Endothelial cell of umbilical vein (primary cell): ENCODE results near the gene PCYT1B. TPM values are rescaled to one million over a fixed set of nuclear protein-coding genes. Genes with fewer than 3 reads are reported as not detected.
A peak's percentile ranks its signal among the peaks of the same experiment; 100 is the strongest.

Source experiments
- BruUV-seq: library from RNA; stranded (reverse); fragments of 400-500 nt; replicated peaks from 2 replicates; lab custom pipeline; 2021; lab: Mats Ljungman, UMichigan
- CTCF ChIA-PET: fragments of 300-600, 350-600 bp; sonication (Branson Sonifier 250); formaldehyde crosslinking; loops from one replicate; lab custom pipeline; 2021; ENCODE audit warnings: antibody characterized with exemption, inconsistent platforms; lab: Charles Lee
- POLR2A ChIA-PET: fragments of 300-600, 350-600 bp; sonication (Branson Sonifier 250); formaldehyde crosslinking; loops from one replicate; lab custom pipeline; 2021; ENCODE audit warnings: antibody characterized with exemption, inconsistent platforms; lab: Charles Lee
- DNase-seq: peaks from one replicate; pipeline ENCODE4 v3.0.0-alpha.2; 2011; ENCODE audit warnings: low read depth, low spot score
- FAIRE-seq: peaks from 2 replicates; lab custom pipeline; 2011; peaks lifted over from hg19 to GRCh38; lab: Jason Lieb, UNC
- H2AFZ ChIP-seq: 2 replicates; pipeline ENCODE4 v1.6.0; 2012; ENCODE audit warnings: low read depth, low read length, control low read depth, inconsistent platforms
- H3K27ac ChIP-seq: 2 replicates; pipeline ENCODE4 v1.5.1; 2011; ENCODE audit warnings: low read depth, mild to moderate bottlenecking, control low read depth, low read length, moderate library complexity; ENCODE audit not compliant: insufficient read depth
- H3K27me3 ChIP-seq, 2 experiments: 2 replicates each; pipeline versions ENCODE4 v1.6.0 to v1.6.1; 2011; ENCODE audit warnings: low read length in 2 of 2, mixed read lengths in 1 of 2; ENCODE audit not compliant: control insufficient read depth in 2 of 2, insufficient read depth in 2 of 2
- H3K36me3 ChIP-seq, 2 experiments: 2 replicates in 1 of 2; 3 replicates in 1 of 2; pipeline ENCODE4 v1.5.1; 2011; ENCODE audit warnings: low read length in 2 of 2, mild to moderate bottlenecking in 1 of 2, moderate library complexity in 1 of 2; ENCODE audit not compliant: control insufficient read depth in 2 of 2, insufficient read depth in 2 of 2; ENCODE audit errors: extremely low read depth in 1 of 2
- H3K4me1 ChIP-seq: 3 replicates; pipeline ENCODE4 v1.5.1; 2011; ENCODE audit warnings: mild to moderate bottlenecking, low read length; ENCODE audit not compliant: control insufficient read depth, insufficient read depth; ENCODE audit errors: extremely low read depth
- H3K4me2 ChIP-seq: 2 replicates; pipeline ENCODE4 v1.6.1; 2011; ENCODE audit warnings: low read length, control low read depth, mixed read lengths; ENCODE audit not compliant: insufficient read depth
- H3K4me3 ChIP-seq, 3 experiments: fragments of 200-600 bp in 1 of 3; sonication (generic), shearing (Covaris generic) in 1 of 3; replicated peaks in 1 of 3; 2 replicates each; pipeline ENCODE4 v1.5.1; 2011 to 2016; ENCODE audit warnings: control low read depth in 3 of 3, low read length in 3 of 3, mild to moderate bottlenecking in 2 of 3, inconsistent platforms in 1 of 3, low read depth in 1 of 3, moderate library complexity in 1 of 3; ENCODE audit not compliant: insufficient read depth in 1 of 3
- H3K79me2 ChIP-seq: 2 replicates; pipeline ENCODE4 v1.6.0; 2012; ENCODE audit warnings: low read length, inconsistent platforms; ENCODE audit not compliant: control insufficient read depth, insufficient read depth
- H3K9ac ChIP-seq: replicated peaks from 2 replicates; pipeline ENCODE3; 2011; ENCODE audit warnings: low read length, control low read depth; ENCODE audit not compliant: insufficient read depth; ENCODE audit errors: extremely low read depth
- H3K9me1 ChIP-seq: replicated peaks from 3 replicates; pipeline ENCODE4 v1.6.0; 2011; ENCODE audit warnings: mild to moderate bottlenecking, low read length; ENCODE audit not compliant: control insufficient read depth, insufficient read depth; ENCODE audit errors: extremely low read depth
- H3K9me3 ChIP-seq: replicated peaks from 2 replicates; pipeline ENCODE4 v1.5.1; 2012; ENCODE audit warnings: low read length, inconsistent platforms; ENCODE audit not compliant: control insufficient read depth, insufficient read depth
- H4K20me1 ChIP-seq: replicated peaks from 2 replicates; pipeline ENCODE3; 2011; ENCODE audit warnings: mild to moderate bottlenecking, low read length; ENCODE audit not compliant: control insufficient read depth, insufficient read depth; ENCODE audit errors: extremely low read depth
- EZH2 ChIP-seq: IDR thresholded peaks from 2 replicates; pipeline ENCODE4 v1.6.1; 2012; ENCODE audit warnings: borderline replicate concordance, low read depth, mild to moderate bottlenecking, moderate library complexity, low read length, inconsistent platforms; ENCODE audit not compliant: severe bottlenecking
- FOS ChIP-seq: IDR thresholded peaks from 2 replicates; pipeline ENCODE4 v1.6.1; 2011; ENCODE audit warnings: mild to moderate bottlenecking, low read length, moderate library complexity, borderline replicate concordance; ENCODE audit not compliant: insufficient read depth
- GATA2 ChIP-seq: IDR thresholded peaks from 2 replicates; pipeline ENCODE4 v1.7.0; 2011; ENCODE audit warnings: low read depth, mild to moderate bottlenecking, moderate library complexity, mixed read lengths, low read length; ENCODE audit not compliant: insufficient read length, insufficient read depth
- JUN ChIP-seq: IDR thresholded peaks from 2 replicates; pipeline ENCODE4 v1.6.1; 2011; ENCODE audit warnings: borderline replicate concordance, low read depth; ENCODE audit not compliant: insufficient read length, insufficient read depth
- MYC ChIP-seq: IDR thresholded peaks from one replicate; pipeline ENCODE4 v1.6.1; 2011; ENCODE audit warnings: mild to moderate bottlenecking, low read depth, low read length
- POLR2A ChIP-seq: IDR thresholded peaks from 2 replicates; pipeline ENCODE4 v1.6.1; 2012; ENCODE audit warnings: low read depth, mild to moderate bottlenecking, control low read depth, low read length
- POLR2AphosphoS5 ChIP-seq: IDR thresholded peaks from 2 replicates; pipeline ENCODE4 v1.6.1; 2012; ENCODE audit warnings: low read depth, mild to moderate bottlenecking, control low read depth, low read length, moderate library complexity; ENCODE audit not compliant: insufficient read depth
- dilution Hi-C: fragments of 300-500 bp; cut with MboI; formaldehyde crosslinking; loops from one replicate; pipeline ENCODE4 v1.15.0; 2019; ENCODE audit warnings: low sequenced_read_pairs; ENCODE audit not compliant: extremely low pct_ligation_motif_present
- intact Hi-C: fragments of 100-400 bp; cut with micrococcal nuclease; formaldehyde crosslinking; loops from one replicate; pipeline ENCODE4 v1.10.0; 2022
- polyA plus RNA-seq, 4 experiments: library from polyadenylated mRNA; depleted of rRNA in 3 of 4; stranded (reverse) in 3 of 4; unstranded in 1 of 4; fragments of >200 nt; gene quantifications; 2 replicates each; pipeline versions ENCODE4 v1.2.1 to v1.2.3, GENCODE V29; 2011 to 2012; ENCODE audit warnings: missing spikeins in 1 of 4
- total RNA-seq: library from RNA; stranded (reverse); gene quantifications from 2 replicates; pipeline ENCODE4 v1.2.3, GENCODE V29; 2021
- TF ChIP-seq, protein P1 (sequence below): IDR thresholded peaks from 2 replicates; pipeline ENCODE4 v1.6.1; 2011; ENCODE audit not compliant: insufficient read depth, insufficient read length
- TF ChIP-seq, protein P2 (sequence below), 2 donors: IDR thresholded peaks; 1 replicate in 1 of 2; 2 replicates in 1 of 2; pipeline ENCODE4 v1.5.1; 2011; ENCODE audit warnings: low read length in 2 of 2, mild to moderate bottlenecking in 2 of 2, moderate library complexity in 2 of 2, control low read depth in 1 of 2, inconsistent platforms in 1 of 2, low read depth in 1 of 2; ENCODE audit not compliant: insufficient read depth in 1 of 2; ENCODE audit errors: extremely low read depth in 1 of 2

Gene PCYT1B
- total and polyA plus RNA-seq, 2 donors (not counting 3 experiments of a cell fraction or from before 2014, with no cell fraction given), result 0.33 to 1.3 TPM

DNA sequence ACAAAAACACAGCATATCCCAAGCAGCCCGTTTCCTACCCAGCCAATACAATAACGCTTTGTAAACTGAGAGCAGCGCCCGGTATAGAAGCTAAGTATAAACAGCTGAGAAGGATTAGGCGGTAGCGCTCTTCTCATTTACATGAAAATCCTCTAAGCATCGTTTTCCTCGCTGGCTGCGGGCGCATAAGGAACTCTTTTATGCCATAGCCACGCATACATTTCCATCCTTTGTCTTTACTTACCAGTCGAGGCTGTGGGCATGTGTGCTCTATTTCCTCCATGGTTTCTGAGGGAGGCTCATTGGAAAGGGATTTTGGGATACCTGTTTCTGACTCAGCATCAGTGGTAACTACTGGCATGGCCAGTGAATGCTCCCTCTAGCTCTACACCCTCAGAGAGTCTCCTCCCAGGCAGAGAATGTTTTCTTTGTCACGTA lies 383 bp downstream of the PCYT1B start:
- intact Hi-C loops, result loop anchor here (10.0 kb wide), 1 partner anchor 252 kb away; no protein-coding TSS in a partner anchor
- CTCF ChIA-PET, result interaction anchor here (1.1 kb wide), 1 partner anchor 30 kb away, joined by 3 read pairs; no protein-coding TSS in a partner anchor
- DNase-seq, result peak; percentile 14

More for the DNA sequence above, 383 bp downstream of the PCYT1B start:
- dilution Hi-C loops, result no loop called here
- TF ChIP-seq POLR2AphosphoS5 (no peak), POLR2A (no peak), FOS (no peak), EZH2 (no peak), MYC (no peak), GATA2 (no peak), JUN (no peak)
- TF ChIP-seq, protein P1, sequence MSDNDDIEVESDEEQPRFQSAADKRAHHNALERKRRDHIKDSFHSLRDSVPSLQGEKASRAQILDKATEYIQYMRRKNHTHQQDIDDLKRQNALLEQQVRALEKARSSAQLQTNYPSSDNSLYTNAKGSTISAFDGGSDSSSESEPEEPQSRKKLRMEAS, result no peak
- TF ChIP-seq, protein P2, sequence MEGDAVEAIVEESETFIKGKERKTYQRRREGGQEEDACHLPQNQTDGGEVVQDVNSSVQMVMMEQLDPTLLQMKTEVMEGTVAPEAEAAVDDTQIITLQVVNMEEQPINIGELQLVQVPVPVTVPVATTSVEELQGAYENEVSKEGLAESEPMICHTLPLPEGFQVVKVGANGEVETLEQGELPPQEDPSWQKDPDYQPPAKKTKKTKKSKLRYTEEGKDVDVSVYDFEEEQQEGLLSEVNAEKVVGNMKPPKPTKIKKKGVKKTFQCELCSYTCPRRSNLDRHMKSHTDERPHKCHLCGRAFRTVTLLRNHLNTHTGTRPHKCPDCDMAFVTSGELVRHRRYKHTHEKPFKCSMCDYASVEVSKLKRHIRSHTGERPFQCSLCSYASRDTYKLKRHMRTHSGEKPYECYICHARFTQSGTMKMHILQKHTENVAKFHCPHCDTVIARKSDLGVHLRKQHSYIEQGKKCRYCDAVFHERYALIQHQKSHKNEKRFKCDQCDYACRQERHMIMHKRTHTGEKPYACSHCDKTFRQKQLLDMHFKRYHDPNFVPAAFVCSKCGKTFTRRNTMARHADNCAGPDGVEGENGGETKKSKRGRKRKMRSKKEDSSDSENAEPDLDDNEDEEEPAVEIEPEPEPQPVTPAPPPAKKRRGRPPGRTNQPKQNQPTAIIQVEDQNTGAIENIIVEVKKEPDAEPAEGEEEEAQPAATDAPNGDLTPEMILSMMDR (IDR thresholded peaks at IDR 0.05; ENCODE audit: extremely low read depth in 1 of 2, insufficient read depth in 1 of 2, low read depth in 1 of 2, low read length in 2 of 2), result no peak
- peak overlapping the region; percentile 58 for H2AFZ ChIP-seq
- no peaks in the 10 kb centered on the region for H3K9me3 ChIP-seq
- H3K36me3 ChIP-seq, result no peaks in the 10 kb centered on the region
- FAIRE-seq, result no peak
- H4K20me1 ChIP-seq, result no peaks in the 10 kb centered on the region
- BruUV-seq, result no TSS peak
- H3K9ac ChIP-seq, result no peak overlapping the region
- POLR2A ChIA-PET, result no interaction called here
- H3K4me2 ChIP-seq, result peak overlapping the region; percentile 71
- H3K4me1 ChIP-seq, result peaks cover 5% of the 10 kb centered on the region
- H3K27ac ChIP-seq, result no peak overlapping the region
- no peak overlapping the region for H3K4me3 ChIP-seq
- H3K79me2 ChIP-seq, result no peaks in the 10 kb centered on the region
- peaks cover 0 to 4% of the 10 kb centered on the region in 2 experiments for H3K27me3 ChIP-seq
- H3K9me1 ChIP-seq, result no peaks in the 10 kb centered on the region
